Measurements from ENCODE around the gene ANKRD33B. TPM values are rescaled to one million over a fixed set of nuclear protein-coding genes. Genes with fewer than 3 reads are reported as not detected.

Gene ANKRD33B
- total RNA-seq, 1 experiment from 2014 or later: 6.9 TPM

GRCh38 chr5:10534561-10535530 lies 29.0 kb upstream of the ANKRD33B start:
- no peak overlapping the region for H3T11ph ChIP-seq (ENCODE audit: low read length)
- no peak overlapping the region for H4K91ac ChIP-seq (ENCODE audit: insufficient read length, low read depth, low read length)
- peaks cover 9 to 20% of the 10 kb centered on the region in 2 experiments for H3K4me1 Mint-ChIP-seq
- no peak overlapping the region for H3K4ac ChIP-seq (ENCODE audit: low read depth, low read length)
- no peaks in the 10 kb centered on the region for H3K79me2 ChIP-seq (ENCODE audit: insufficient read depth, low read length)
- peaks cover 65% of the 10 kb centered on the region for H3K27me3 Mint-ChIP-seq (ENCODE audit: low read depth)
- H3K36me3 Mint-ChIP-seq (ENCODE audit: insufficient read depth in 1 of 3, low read depth in 3 of 3): no peaks in the 10 kb centered on the region
- DNase-seq: no peak
- H2BK12ac ChIP-seq (ENCODE audit: insufficient read length, low read depth, low read length): no peak overlapping the region
- WGBS (ENCODE audit: extremely low coverage, insufficient read length, low lambda C conversion rate): no CpG with 5 or more reads among the region's 23 CpGs
- H3K4me3 Mint-ChIP-seq: no peak overlapping the region; a peak in 1 of 5 replicates
- no peak overlapping the region for H3K27ac Mint-ChIP-seq
- H3K23me2 ChIP-seq (ENCODE audit: insufficient read length, low read depth, low read length, poor library complexity, severe bottlenecking): no peaks in the 10 kb centered on the region
- TF ChIP-seq CTCF (conservative IDR thresholded peaks at IDR 0.05): no peak
- no peak overlapping the region for H2BK120ac ChIP-seq (ENCODE audit: low read depth, low read length, poor library complexity, severe bottlenecking)
- no peak overlapping the region for H4K5ac ChIP-seq (ENCODE audit: insufficient read length, low read depth, low read length)
- no peak overlapping the region for H3K27ac ChIP-seq (ENCODE audit: insufficient read length, low read depth, low read length)
- no peak overlapping the region for H2AK5ac ChIP-seq (ENCODE audit: insufficient read length, low read length)
- H4K20me1 ChIP-seq (ENCODE audit: control insufficient read depth, insufficient read depth, insufficient read length): no peaks in the 10 kb centered on the region
- no peak overlapping the region; the same call in 1 of the 2 replicates for H3K14ac ChIP-seq (ENCODE audit: insufficient read depth, low read length)
- no peak overlapping the region for H2BK15ac ChIP-seq (ENCODE audit: low read depth, low read length)
- H2BK20ac ChIP-seq (ENCODE audit: low read depth, low read length, poor library complexity, severe bottlenecking): no peak overlapping the region
- H2BK5ac ChIP-seq (ENCODE audit: insufficient read length, low read length): no peak overlapping the region
- H3K79me1 ChIP-seq (ENCODE audit: insufficient read depth, low read depth, low read length, poor library complexity, severe bottlenecking): no peaks in the 10 kb centered on the region
- no peak overlapping the region for H4K8ac ChIP-seq (replicated peaks; ENCODE audit: insufficient read length, low read depth, low read length)
- H3K4me1 ChIP-seq (ENCODE audit: insufficient read depth, low read length): no peaks in the 10 kb centered on the region
- no peak overlapping the region for H3K18ac ChIP-seq (ENCODE audit: insufficient read length, low read depth, low read length)
- H3K23ac ChIP-seq (ENCODE audit: insufficient read length, low read depth, low read length): no peak overlapping the region
- no peak overlapping the region for H2AFZ ChIP-seq (ENCODE audit: low read length)
- H3K27me3 ChIP-seq (ENCODE audit: insufficient read depth, low read length): no peaks in the 10 kb centered on the region
- no peak overlapping the region for H3K9ac ChIP-seq (ENCODE audit: extremely low read depth, insufficient read length, low read length)
- no peaks in the 10 kb centered on the region for H3K9me3 ChIP-seq (ENCODE audit: control insufficient read depth, low read depth, low read length)
- no peaks in the 10 kb centered on the region; a peak in 1 of 5 replicates for H3K9me3 Mint-ChIP-seq
- no peak overlapping the region for H3K56ac ChIP-seq (ENCODE audit: insufficient read length, low read depth, low read length)
- H3K4me2 ChIP-seq (ENCODE audit: insufficient read depth, insufficient read length, low read length): no peak overlapping the region
